ENCODE results near the gene SYNPR.

DNA sequence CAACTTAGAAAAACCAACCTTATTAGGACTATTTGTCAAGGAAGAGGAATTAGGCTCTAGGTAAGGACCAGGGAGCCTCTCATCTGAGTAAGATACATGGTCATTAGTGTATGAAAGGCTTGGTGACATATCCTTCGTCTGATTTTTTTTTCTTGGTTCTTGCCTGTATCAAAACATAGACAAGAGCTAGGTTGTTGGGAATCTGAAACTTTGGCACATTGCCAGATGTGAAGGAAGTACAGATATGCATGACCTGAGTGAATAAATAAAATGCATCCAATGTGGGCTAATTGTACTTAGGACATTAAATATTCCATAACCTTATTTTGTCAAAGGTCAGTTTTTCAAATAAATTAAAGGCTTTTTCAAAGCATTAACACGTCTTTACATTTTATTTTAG, 151.8 kb downstream of the SYNPR start:
- no peak for TF ChIP-seq POLR2A (IDR thresholded peaks at IDR 0.05)
- TF ChIP-seq, protein P1, sequence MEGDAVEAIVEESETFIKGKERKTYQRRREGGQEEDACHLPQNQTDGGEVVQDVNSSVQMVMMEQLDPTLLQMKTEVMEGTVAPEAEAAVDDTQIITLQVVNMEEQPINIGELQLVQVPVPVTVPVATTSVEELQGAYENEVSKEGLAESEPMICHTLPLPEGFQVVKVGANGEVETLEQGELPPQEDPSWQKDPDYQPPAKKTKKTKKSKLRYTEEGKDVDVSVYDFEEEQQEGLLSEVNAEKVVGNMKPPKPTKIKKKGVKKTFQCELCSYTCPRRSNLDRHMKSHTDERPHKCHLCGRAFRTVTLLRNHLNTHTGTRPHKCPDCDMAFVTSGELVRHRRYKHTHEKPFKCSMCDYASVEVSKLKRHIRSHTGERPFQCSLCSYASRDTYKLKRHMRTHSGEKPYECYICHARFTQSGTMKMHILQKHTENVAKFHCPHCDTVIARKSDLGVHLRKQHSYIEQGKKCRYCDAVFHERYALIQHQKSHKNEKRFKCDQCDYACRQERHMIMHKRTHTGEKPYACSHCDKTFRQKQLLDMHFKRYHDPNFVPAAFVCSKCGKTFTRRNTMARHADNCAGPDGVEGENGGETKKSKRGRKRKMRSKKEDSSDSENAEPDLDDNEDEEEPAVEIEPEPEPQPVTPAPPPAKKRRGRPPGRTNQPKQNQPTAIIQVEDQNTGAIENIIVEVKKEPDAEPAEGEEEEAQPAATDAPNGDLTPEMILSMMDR (IDR thresholded peaks at IDR 0.05) = no peak
- no peak for TF ChIP-seq EP300 (IDR thresholded peaks at IDR 0.05)
- TF ChIP-seq POLR2AphosphoS5 (IDR thresholded peaks at IDR 0.05) = no peak

Data from suprapubic skin (tissue), 4 donors.